Astrocyte (in vitro differentiated cells and primary cell): ENCODE results near the gene RFESD. TPM values are rescaled to one million over a fixed set of nuclear protein-coding genes. Genes with fewer than 3 reads are reported as not detected.
"Not testable (repeated sequence)": the region's sequence is repeated elsewhere in the genome, so short reads cannot be mapped to it uniquely, and the experiment has no call there.

Experiments used
- DNase-seq: peaks from one replicate; pipeline ENCODE4 v3.0.0-alpha.2; 2010; ENCODE audit warnings: low read depth
- FAIRE-seq: peaks from 2 replicates; lab custom pipeline; 2011; peaks lifted over from hg19 to GRCh38; lab: Jason Lieb, UNC
- H2AFZ ChIP-seq: 2 replicates; pipeline ENCODE4 v1.6.0; 2012; ENCODE audit warnings: low read depth, low read length, inconsistent platforms
- H3K27ac ChIP-seq: 2 replicates; pipeline ENCODE4 v1.5.1; 2011; ENCODE audit warnings: low read depth, low read length, inconsistent platforms
- H3K27me3 ChIP-seq: 2 replicates; pipeline ENCODE4 v1.6.0; 2011; ENCODE audit warnings: low read length, inconsistent platforms; ENCODE audit not compliant: insufficient read depth
- H3K36me3 ChIP-seq: 2 replicates; pipeline ENCODE4 v1.5.1; 2011; ENCODE audit warnings: low read length, inconsistent platforms; ENCODE audit not compliant: insufficient read depth
- H3K4me1 ChIP-seq: 2 replicates; pipeline ENCODE4 v1.5.1; 2011; ENCODE audit warnings: low read length, inconsistent platforms; ENCODE audit not compliant: insufficient read depth
- H3K4me2 ChIP-seq: 2 replicates; pipeline ENCODE4 v1.6.0; 2012; ENCODE audit warnings: low read length, inconsistent platforms
- H3K4me3 ChIP-seq: 2 replicates; pipeline ENCODE4 v1.5.1; 2011; ENCODE audit warnings: low read depth, mild to moderate bottlenecking, low read length, inconsistent platforms; ENCODE audit not compliant: insufficient read depth
- H3K79me2 ChIP-seq: 2 replicates; pipeline ENCODE4 v1.6.0; 2012; ENCODE audit warnings: mild to moderate bottlenecking, low read length, inconsistent platforms; ENCODE audit not compliant: insufficient read depth
- H3K9ac ChIP-seq: 2 replicates; pipeline ENCODE4 v1.6.0; 2012; ENCODE audit warnings: mild to moderate bottlenecking, low read length, inconsistent platforms
- H3K9me3 ChIP-seq: 2 replicates; pipeline ENCODE4 v1.5.1; 2012; ENCODE audit warnings: low read depth, mild to moderate bottlenecking, low read length, inconsistent platforms; ENCODE audit not compliant: insufficient read depth
- H4K20me1 ChIP-seq: 2 replicates; pipeline ENCODE4 v1.6.0; 2012; ENCODE audit warnings: low read length, inconsistent platforms; ENCODE audit not compliant: insufficient read depth
- H3K27ac Mint-ChIP-seq: one replicate; pipeline ENCODE4 v1.8.0; 2021; ENCODE audit warnings: mild to moderate bottlenecking, mixed read lengths; ENCODE audit not compliant: unreplicated experiment
- H3K27me3 Mint-ChIP-seq: one replicate; pipeline ENCODE4 v1.8.0; 2021; ENCODE audit warnings: low read depth, mixed read lengths; ENCODE audit not compliant: unreplicated experiment
- H3K36me3 Mint-ChIP-seq: one replicate; pipeline ENCODE4 v1.8.0; 2021; ENCODE audit warnings: low read depth, mixed read lengths; ENCODE audit not compliant: unreplicated experiment
- H3K4me1 Mint-ChIP-seq: one replicate; pipeline ENCODE4 v1.8.0; 2021; ENCODE audit warnings: low read depth, mixed read lengths; ENCODE audit not compliant: unreplicated experiment
- H3K4me3 Mint-ChIP-seq: one replicate; pipeline ENCODE4 v1.8.0; 2021; ENCODE audit warnings: mild to moderate bottlenecking, moderate library complexity, mixed read lengths; ENCODE audit not compliant: unreplicated experiment
- H3K9me3 Mint-ChIP-seq: one replicate; pipeline ENCODE4 v1.8.0; 2021; ENCODE audit warnings: mild to moderate bottlenecking, mixed read lengths; ENCODE audit not compliant: unreplicated experiment
- CTCF ChIP-seq: IDR thresholded peaks from 2 replicates; pipeline ENCODE4 v1.5.1; 2011; ENCODE audit warnings: low read depth, mild to moderate bottlenecking, inconsistent platforms, low read length, moderate library complexity; ENCODE audit not compliant: insufficient read depth
- EZH2 ChIP-seq: IDR thresholded peaks from 2 replicates; pipeline ENCODE4 v1.6.1; 2012; ENCODE audit warnings: mild to moderate bottlenecking, low read length, inconsistent platforms; ENCODE audit not compliant: insufficient read depth
- total RNA-seq: library from RNA; stranded (reverse); gene quantifications from 2 replicates; pipeline ENCODE4 v1.2.1, GENCODE V29; 2021

Gene RFESD
- total RNA-seq, 1 donor from 2014 or later, result 2.2 TPM

- Histone ChIP-seq H3K4me2 (peak overlapping the region; percentile 9), H3K27ac (peak overlapping the region; percentile 26), H3K9ac (no peak overlapping the region), H4K20me1 (no peaks in the 10 kb centered on the region), H3K4me1 (peaks cover 13% of the 10 kb centered on the region), H3K36me3 (no peaks in the 10 kb centered on the region), H3K4me3 (no peak overlapping the region), H3K79me2 (no peaks in the 10 kb centered on the region), H3K9me3 (peaks cover 3% of the 10 kb centered on the region), H3K27me3 (peaks cover 2% of the 10 kb centered on the region), H2AFZ (peak overlapping the region; percentile 52)
- Mint-ChIP-seq H3K36me3 (no peaks in the 10 kb centered on the region), H3K4me3 (no peak overlapping the region), H3K4me1 (peaks cover 20% of the 10 kb centered on the region), H3K27ac (peak overlapping the region; percentile 93), H3K9me3 (peaks cover 5% of the 10 kb centered on the region), H3K27me3 (no peaks in the 10 kb centered on the region)
- DNase-seq (peak; percentile 26), FAIRE-seq (no peak)
- TF ChIP-seq CTCF, result no peak
Observed at GRCh38 chr5:95631991-95632675, 14.4 kb upstream of the RFESD start.

- H3K4me3 Mint-ChIP-seq, H3K36me3 Mint-ChIP-seq, H3K27ac ChIP-seq, H3K79me2 ChIP-seq, H3K27me3 ChIP-seq, H3K27ac Mint-ChIP-seq, H4K20me1 ChIP-seq, H3K36me3 ChIP-seq, H3K9ac ChIP-seq, FAIRE-seq, H3K4me2 ChIP-seq, H2AFZ ChIP-seq, H3K27me3 Mint-ChIP-seq, DNase-seq, H3K9me3 ChIP-seq, H3K4me3 ChIP-seq, H3K9me3 Mint-ChIP-seq: not testable (repeated sequence)
- peaks cover 13% of the 10 kb centered on the region for H3K4me1 ChIP-seq
- H3K4me1 Mint-ChIP-seq, result peaks cover 20% of the 10 kb centered on the region
Observed at GRCh38 chr5:95632942-95633341, 13.6 kb upstream of the RFESD start.

GRCh38 chr5:95633671-95634070, 12.9 kb upstream of the RFESD start:
- Mint-ChIP-seq H3K36me3 (no peaks in the 10 kb centered on the region), H3K27ac (no peak overlapping the region), H3K4me1 (peaks cover 20% of the 10 kb centered on the region), H3K9me3 (no peaks in the 10 kb centered on the region), H3K27me3 (peaks cover 1% of the 10 kb centered on the region), H3K4me3 (no peak overlapping the region)
- Histone ChIP-seq H3K79me2 (no peaks in the 10 kb centered on the region), H2AFZ (no peak overlapping the region), H3K27me3 (peaks cover 2% of the 10 kb centered on the region), H3K4me1 (peaks cover 13% of the 10 kb centered on the region), H4K20me1 (no peaks in the 10 kb centered on the region), H3K4me3 (no peak overlapping the region), H3K9ac (no peak overlapping the region), H3K27ac (no peak overlapping the region), H3K9me3 (peaks cover 3% of the 10 kb centered on the region), H3K4me2 (no peak overlapping the region), H3K36me3 (no peaks in the 10 kb centered on the region)
- FAIRE-seq (no peak), DNase-seq (no peak)
- TF ChIP-seq CTCF (no peak), EZH2 (no peak)
